Psoas muscle (tissue), 8 donors: Measurements from ENCODE around the gene CENPH. TPM values are rescaled to one million over a fixed set of nuclear protein-coding genes. Genes with fewer than 3 reads are reported as not detected.
"Not testable (repeated sequence)": the region's sequence is repeated elsewhere in the genome, so short reads cannot be mapped to it uniquely, and the experiment has no call there.

Experiments
- ATAC-seq, 4 donors: fragments of 200-7000 bp; cut with Tn5 transposase; one replicate each; pipeline ENCODE4 v1.9.1; 2020; ENCODE audit warnings: moderate library complexity in 3 of 4, mild to moderate bottlenecking in 2 of 4
- DNase-seq, 2 donors: peaks; one replicate each; pipeline ENCODE4 v3.0.0-alpha.2; 2020
- H3K27ac ChIP-seq: fragments of 200-600 bp; one replicate; pipeline ENCODE4 v1.8.0; 2022
- H3K27me3 ChIP-seq, 3 donors: fragments of 200-600 bp in 1 of 3; one replicate each; pipeline versions ENCODE4 v1.6.1 to v1.8.0; 2013 to 2022; ENCODE audit warnings: low read length in 2 of 3, mild to moderate bottlenecking in 2 of 3, moderate library complexity in 1 of 3; ENCODE audit not compliant: insufficient read depth in 3 of 3
- H3K36me3 ChIP-seq, 2 donors: fragments of 200-600 bp in 1 of 2; one replicate each; pipeline versions ENCODE4 v1.6.1 to v1.8.0; 2013 to 2022; ENCODE audit warnings: low read depth in 1 of 2, mild to moderate bottlenecking in 1 of 2, moderate library complexity in 1 of 2; ENCODE audit not compliant: insufficient read depth in 1 of 2
- H3K4me1 ChIP-seq: fragments of 200-600 bp; one replicate; pipeline ENCODE4 v1.8.0; 2022
- H3K4me3 ChIP-seq: fragments of 200-600 bp; one replicate; pipeline ENCODE4 v1.8.0; 2022; ENCODE audit warnings: mild to moderate bottlenecking
- H3K9me3 ChIP-seq: fragments of 200-600 bp; one replicate; pipeline ENCODE4 v1.8.0; 2022
- WGBS, 3 donors: extraction: QIAGEN DNeasy Blood & Tissue Kit; methylation state at CpG; one replicate each; pipeline versions ENCODE4 v1.1.6 to v1.1.7; 2013; 5-methylcytosine and 5-hydroxymethylcytosine counted together
- intact Hi-C, 2 donors: fragments of 100-400 bp; cut with DNase I; formaldehyde crosslinking; loops; one replicate each; pipeline versions ENCODE4 v1.11.0 to v1.14.2; 2022
- polyA plus RNA-seq, 3 donors: library from polyadenylated mRNA; stranded (reverse); fragments of 200-250 nt; gene quantifications; one replicate each; pipeline ENCODE4 v1.2.3, GENCODE V29; 2013
- total RNA-seq, 4 donors: library from RNA; stranded (reverse); fragmentation: NEBNext Ultra II Directional in 2 of 4; extraction: Animal tissue kit (Norgen Biotek cat#: 25700) in 2 of 4; gene quantifications; one replicate each; pipeline versions ENCODE4 v1.2.1 to v1.2.4, GENCODE V29; 2021 to 2023
- TF ChIP-seq, protein P1 (sequence below): fragments of 200-600 bp; IDR thresholded peaks from one replicate; pipeline ENCODE4 v1.8.0; 2022; ENCODE audit warnings: antibody characterized with exemption
- donor health status: healthy with polysubstance abuse.
- donor health status: DM: no; HTN: no; CAD: no; lungs with moderate emphysema.
- donor health status: Bipolar disorder and iron deficiency.
- donor health status: healthy.
- donor health status: DM: yes; HTN: yes; CAD: no.
- donor health status: DM: no; HTN: no; CAD: no.
- donor health status: DM: no; HTN: no; CAD: no.
- donor health status: DM: yes; HTN: yes; CAD: no.

The CENPH gene
- total and polyA plus RNA-seq, 7 donors: 1.6 to 4.5 (median 3.2) TPM

DNA sequence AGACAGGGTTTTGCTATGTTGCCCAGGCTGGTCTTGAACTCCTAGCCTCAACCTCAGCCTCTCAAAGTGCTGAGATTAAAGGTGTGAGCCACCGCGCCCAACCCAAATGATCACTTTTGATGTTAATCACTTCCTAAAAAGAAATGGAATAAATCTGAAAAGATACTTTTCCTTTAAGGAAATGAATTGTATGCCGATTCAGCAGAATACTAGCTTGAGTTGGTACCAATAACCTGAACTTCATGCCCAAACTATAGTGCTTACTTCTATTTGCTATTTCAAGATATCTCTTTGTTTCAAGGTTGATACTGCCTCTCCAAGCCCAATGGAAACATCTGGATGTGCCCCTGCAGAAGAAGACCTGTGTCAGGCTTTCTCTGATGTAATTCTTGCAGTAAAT lies 18.4 kb upstream of the CENPH start:
- H3K4me3 ChIP-seq: no peak overlapping the region
- no peak overlapping the region for H3K27ac ChIP-seq
- H3K4me1 ChIP-seq: peaks cover 7% of the 10 kb centered on the region
- H3K36me3 ChIP-seq: peaks cover 0 to 32% of the 10 kb centered on the region in 2 donors
- no peaks in the 10 kb centered on the region for H3K9me3 ChIP-seq
- intact Hi-C loops: no loop called here
- TF ChIP-seq, protein P1, sequence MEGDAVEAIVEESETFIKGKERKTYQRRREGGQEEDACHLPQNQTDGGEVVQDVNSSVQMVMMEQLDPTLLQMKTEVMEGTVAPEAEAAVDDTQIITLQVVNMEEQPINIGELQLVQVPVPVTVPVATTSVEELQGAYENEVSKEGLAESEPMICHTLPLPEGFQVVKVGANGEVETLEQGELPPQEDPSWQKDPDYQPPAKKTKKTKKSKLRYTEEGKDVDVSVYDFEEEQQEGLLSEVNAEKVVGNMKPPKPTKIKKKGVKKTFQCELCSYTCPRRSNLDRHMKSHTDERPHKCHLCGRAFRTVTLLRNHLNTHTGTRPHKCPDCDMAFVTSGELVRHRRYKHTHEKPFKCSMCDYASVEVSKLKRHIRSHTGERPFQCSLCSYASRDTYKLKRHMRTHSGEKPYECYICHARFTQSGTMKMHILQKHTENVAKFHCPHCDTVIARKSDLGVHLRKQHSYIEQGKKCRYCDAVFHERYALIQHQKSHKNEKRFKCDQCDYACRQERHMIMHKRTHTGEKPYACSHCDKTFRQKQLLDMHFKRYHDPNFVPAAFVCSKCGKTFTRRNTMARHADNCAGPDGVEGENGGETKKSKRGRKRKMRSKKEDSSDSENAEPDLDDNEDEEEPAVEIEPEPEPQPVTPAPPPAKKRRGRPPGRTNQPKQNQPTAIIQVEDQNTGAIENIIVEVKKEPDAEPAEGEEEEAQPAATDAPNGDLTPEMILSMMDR: no peak
- DNase-seq (no peak), ATAC-seq (no peak)
- 96 to 98% (median 96%) methylated on average over 3 of the region's 3 CpGs for WGBS, 3 donors
- H3K27me3 ChIP-seq: no peaks in the 10 kb centered on the region

DNA sequence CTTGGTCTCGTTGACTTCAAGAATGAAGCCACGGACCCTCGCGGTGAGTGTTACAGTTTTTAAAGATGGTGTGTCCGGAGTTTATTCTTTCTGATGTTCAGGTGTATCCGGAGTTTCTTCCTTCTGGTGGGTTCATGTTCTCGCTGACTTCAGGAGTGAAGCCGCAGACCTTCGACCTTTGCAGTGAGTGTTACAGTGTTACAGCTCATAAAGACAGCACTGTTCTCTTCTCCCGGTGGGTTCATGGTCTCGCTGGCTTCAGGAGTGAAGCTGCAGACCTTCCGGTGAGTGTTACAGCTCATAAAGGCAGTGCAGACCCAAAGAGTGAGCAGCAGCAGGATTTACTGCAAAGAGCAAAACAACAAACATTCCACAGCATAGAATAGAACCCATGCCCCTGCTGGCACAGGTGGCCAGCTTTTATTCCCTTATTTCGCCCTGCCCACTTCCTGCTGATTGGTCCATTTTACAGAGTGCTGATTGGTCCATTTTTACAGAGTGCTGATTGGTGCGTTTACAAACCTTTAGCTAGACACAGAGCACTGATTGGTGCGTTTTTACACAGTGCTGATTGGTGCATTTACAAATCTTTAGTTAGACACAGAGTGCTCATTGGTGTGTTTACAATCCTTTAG lies 7.6 kb upstream of the CENPH start:
- H3K36me3 ChIP-seq, DNase-seq, H3K4me1 ChIP-seq, H3K27me3 ChIP-seq, H3K9me3 ChIP-seq, H3K27ac ChIP-seq, H3K4me3 ChIP-seq, ATAC-seq: not testable (repeated sequence)
- 87 to 90% (median 89%) methylated on average over 15 of the region's 15 CpGs for WGBS, 3 donors
- intact Hi-C loops: loop anchor here in 1 of 2 donors (10.0 kb wide), 1 partner anchor 77 kb away; no protein-coding TSS in a partner anchor

DNA sequence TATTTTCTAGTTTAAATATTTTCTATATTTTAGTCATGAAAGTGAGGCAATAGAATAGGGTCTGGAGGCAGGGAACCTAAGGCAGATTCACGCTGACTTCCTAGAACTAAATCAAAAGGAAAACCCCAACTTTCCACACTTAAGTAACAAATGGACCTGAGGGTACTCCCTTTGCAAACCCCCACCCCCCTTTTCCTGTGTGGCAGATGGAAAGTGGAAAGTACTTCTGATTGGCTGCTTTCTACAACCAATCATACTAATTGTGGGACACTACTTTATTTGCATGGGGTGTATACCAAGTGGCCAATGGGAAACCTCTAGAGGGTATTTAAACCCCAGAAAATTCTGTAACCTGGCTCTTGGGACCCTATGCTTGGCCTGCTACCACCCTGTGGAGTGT lies 4.8 kb upstream of the CENPH start:
- 72 to 83% (median 74%) methylated on average over 1 of the region's 1 CpG for WGBS, 3 donors
- Histone ChIP-seq H3K4me3 (no peak overlapping the region), H3K36me3 (no peaks in the 10 kb centered on the region), H3K4me1 (no peaks in the 10 kb centered on the region), H3K27ac (no peak overlapping the region), H3K27me3 (no peaks in the 10 kb centered on the region), H3K9me3 (no peaks in the 10 kb centered on the region)
- TF ChIP-seq, protein P1: no peak
- DNase-seq: no peak
- intact Hi-C loops: loop anchor here in 1 of 2 donors (10.0 kb wide), 1 partner anchor 80 kb away; no protein-coding TSS in a partner anchor
- no peak for ATAC-seq

DNA sequence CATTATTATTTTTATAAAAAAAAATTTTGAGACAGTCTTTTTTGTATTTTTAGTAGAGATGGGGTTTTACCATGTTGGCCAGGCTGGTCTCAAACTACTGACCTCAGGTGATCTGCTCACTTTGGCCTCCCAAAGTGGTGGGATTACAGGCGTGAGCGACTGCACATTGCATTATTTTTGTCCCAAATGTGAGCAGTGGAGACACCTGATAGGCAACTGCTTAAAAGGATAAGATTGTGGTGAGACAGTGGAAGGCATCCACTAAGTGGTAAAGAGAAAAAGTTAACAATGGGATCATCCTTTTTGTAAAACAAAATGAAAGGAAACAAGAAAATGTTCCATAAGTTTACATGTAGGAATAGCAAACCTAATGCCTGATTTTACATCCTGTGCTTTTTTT lies 2.0 kb upstream of the CENPH start:
- DNase-seq (no peak), ATAC-seq (no peak)
- 85 to 100% (median 88%) methylated on average over 2 of the region's 2 CpGs for WGBS, 3 donors
- Histone ChIP-seq H3K4me1 (peaks cover 6% of the 10 kb centered on the region), H3K27me3 (no peaks in the 10 kb centered on the region), H3K9me3 (no peaks in the 10 kb centered on the region), H3K27ac (no peak overlapping the region), H3K36me3 (no peaks in the 10 kb centered on the region), H3K4me3 (no peak overlapping the region)
- intact Hi-C loops: loop anchor here in 1 of 2 donors (10.0 kb wide), 1 partner anchor 83 kb away; no protein-coding TSS in a partner anchor
- TF ChIP-seq, protein P1: no peak

DNA sequence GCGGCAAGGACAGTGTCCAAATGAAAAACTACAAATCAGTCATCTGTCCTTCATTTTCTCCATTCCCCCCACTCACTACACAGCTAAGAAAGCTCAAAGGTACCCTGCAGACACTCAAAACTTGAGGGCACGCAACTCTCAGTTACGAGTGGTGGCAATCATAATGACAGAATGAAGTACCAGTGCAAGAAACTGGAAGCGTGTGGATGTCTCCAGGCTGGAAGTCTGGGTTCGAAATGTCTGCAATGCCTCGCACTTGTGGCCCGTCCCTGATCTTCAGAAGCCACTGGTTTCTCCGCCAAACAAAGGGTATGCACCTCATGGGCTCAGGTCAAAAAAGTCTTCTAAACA lies 597 bp upstream of the CENPH start:
- DNase-seq (no peak), ATAC-seq (peak in 2 of 4 donors; percentile 11 to 24)
- WGBS, 3 donors: 11 to 15% (median 12%) methylated on average over 8 of the region's 8 CpGs
- Histone ChIP-seq H3K4me1 (peaks cover 6% of the 10 kb centered on the region), H3K9me3 (no peaks in the 10 kb centered on the region), H3K4me3 (peak overlapping the region; percentile 84), H3K27me3 (no peaks in the 10 kb centered on the region), H3K27ac (peak overlapping the region; percentile 57), H3K36me3 (no peaks in the 10 kb centered on the region)
- TF ChIP-seq, protein P1: no peak
- intact Hi-C loops: loop anchor here (1.0 to 10.0 kb wide), 3 partner anchors 28 to 84 kb away; partner anchors contain the start of gene CDK7 (in 1 of the 2)
